Progenitor cell of endocrine pancreas (in vitro differentiated cells): ENCODE data around the gene LSM3. TPM values are rescaled to one million over a fixed set of nuclear protein-coding genes. Genes with fewer than 3 reads are reported as not detected.

Experiments
- DNase-seq: peaks from one replicate; pipeline ENCODE4 v3.0.0; 2021; ENCODE audit warnings: low spot score; ENCODE audit not compliant: unreplicated experiment
- H3K27ac Mint-ChIP-seq: 2 replicates; pipeline ENCODE4 v1.8.0; 2021; ENCODE audit warnings: mild to moderate bottlenecking, moderate library complexity, mixed read lengths
- H3K27me3 Mint-ChIP-seq: 2 replicates; pipeline ENCODE4 v1.8.0; 2021; ENCODE audit warnings: mixed read lengths
- H3K36me3 Mint-ChIP-seq: 2 replicates; pipeline ENCODE4 v1.8.0; 2022; ENCODE audit warnings: mixed read lengths; ENCODE audit not compliant: insufficient read depth
- H3K4me1 Mint-ChIP-seq: 2 replicates; pipeline ENCODE4 v1.8.0; 2021; ENCODE audit warnings: low read depth, mixed read lengths
- H3K4me3 Mint-ChIP-seq: 2 replicates; pipeline ENCODE4 v1.8.0; 2021; ENCODE audit warnings: low read depth, mild to moderate bottlenecking, moderate library complexity, mixed read lengths
- H3K9me3 Mint-ChIP-seq: 2 replicates; pipeline ENCODE4 v1.8.0; 2021; ENCODE audit warnings: low read depth, mixed read lengths
- CTCF ChIP-seq: fragments of 200-600 bp; sonication (generic); IDR thresholded peaks from one replicate; pipeline ENCODE4 v1.5.0; 2021; ENCODE audit warnings: antibody characterized with exemption, mild to moderate bottlenecking; ENCODE audit not compliant: unreplicated experiment
- total RNA-seq: library from RNA; stranded (reverse); gene quantifications from 2 replicates; pipeline ENCODE4 v1.2.1, GENCODE V29; 2021

The LSM3 gene
- total RNA-seq, 1 donor from 2014 or later = 13.2 TPM

DNA sequence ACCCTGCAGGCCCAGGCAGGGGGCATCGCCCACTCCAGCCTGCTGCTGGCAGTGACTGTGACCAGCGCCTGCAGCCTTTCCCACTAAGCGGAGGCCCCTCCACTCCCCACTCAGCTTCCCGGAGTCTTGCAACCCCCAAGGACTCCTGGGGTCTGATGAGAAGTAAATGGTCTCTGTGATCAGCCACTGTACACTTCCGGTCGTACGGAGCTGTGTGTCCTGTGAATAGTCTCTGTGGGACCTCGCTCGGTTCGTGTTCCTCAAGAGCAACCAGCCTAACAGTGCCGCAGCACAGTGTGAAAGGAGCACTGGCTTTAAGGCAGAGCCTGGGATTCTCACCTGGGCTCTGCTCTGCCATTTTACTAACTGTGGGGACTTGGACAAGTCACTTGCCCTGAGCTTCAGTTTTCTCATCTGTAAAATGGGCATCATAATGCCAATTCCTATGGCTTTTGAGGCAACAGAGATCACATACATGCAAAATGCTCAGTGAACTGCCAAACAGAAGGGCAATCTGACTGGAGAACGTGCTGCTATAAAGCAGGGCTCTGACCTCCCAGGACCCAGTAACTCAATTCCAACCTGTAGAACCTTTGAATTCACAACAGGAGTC is 27.0 kb upstream of the LSM3 start:
- Mint-ChIP-seq H3K4me1 (no peaks in the 10 kb centered on the region), H3K9me3 (no peaks in the 10 kb centered on the region), H3K27me3 (no peaks in the 10 kb centered on the region), H3K4me3 (no peak overlapping the region), H3K36me3 (peaks cover 17% of the 10 kb centered on the region), H3K27ac (no peak overlapping the region)
- no peak for TF ChIP-seq CTCF
- no peak for DNase-seq

GRCh38 chr3:14152233-14152962 is 26.2 kb upstream of the LSM3 start:
- Mint-ChIP-seq H3K27me3 (no peaks in the 10 kb centered on the region), H3K36me3 (peaks cover 17% of the 10 kb centered on the region), H3K27ac (no peak overlapping the region), H3K4me1 (no peaks in the 10 kb centered on the region), H3K9me3 (no peaks in the 10 kb centered on the region), H3K4me3 (no peak overlapping the region)
- no peak for TF ChIP-seq CTCF
- no peak for DNase-seq

- no peak for TF ChIP-seq CTCF
- no peaks in the 10 kb centered on the region for H3K9me3 Mint-ChIP-seq
- H3K36me3 Mint-ChIP-seq = peaks cover 17% of the 10 kb centered on the region
- no peak overlapping the region for H3K27ac Mint-ChIP-seq
- no peak overlapping the region for H3K4me3 Mint-ChIP-seq
- DNase-seq = no peak
- no peaks in the 10 kb centered on the region for H3K27me3 Mint-ChIP-seq
- H3K4me1 Mint-ChIP-seq = no peaks in the 10 kb centered on the region
These were observed 25.7 kb upstream of the LSM3 start for GRCh38 chr3:14152963-14153355.

DNA sequence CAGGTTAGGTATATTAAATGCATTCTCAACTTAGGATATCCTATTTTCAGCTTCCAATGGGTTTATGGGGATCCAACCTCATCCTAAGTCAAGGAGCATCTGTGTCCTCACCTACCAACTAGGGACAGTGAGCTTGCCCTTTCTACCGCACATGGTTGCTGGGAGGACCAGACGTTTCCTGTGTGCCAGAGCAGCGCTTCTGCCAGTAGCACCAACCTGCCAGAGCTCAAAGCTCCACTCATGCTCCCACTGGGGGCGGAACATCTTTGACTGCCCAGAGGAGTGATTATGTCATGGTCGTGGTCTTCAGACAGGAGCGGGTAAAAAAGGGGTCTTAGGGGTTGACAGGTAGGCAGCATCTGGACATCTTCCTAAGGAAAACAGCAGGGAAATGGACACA is 25.0 kb upstream of the LSM3 start:
- Mint-ChIP-seq H3K36me3 (peaks cover 21% of the 10 kb centered on the region), H3K4me3 (no peak overlapping the region), H3K27ac (no peak overlapping the region), H3K9me3 (no peaks in the 10 kb centered on the region), H3K27me3 (no peaks in the 10 kb centered on the region), H3K4me1 (no peaks in the 10 kb centered on the region)
- TF ChIP-seq CTCF = no peak
- DNase-seq = no peak

DNA sequence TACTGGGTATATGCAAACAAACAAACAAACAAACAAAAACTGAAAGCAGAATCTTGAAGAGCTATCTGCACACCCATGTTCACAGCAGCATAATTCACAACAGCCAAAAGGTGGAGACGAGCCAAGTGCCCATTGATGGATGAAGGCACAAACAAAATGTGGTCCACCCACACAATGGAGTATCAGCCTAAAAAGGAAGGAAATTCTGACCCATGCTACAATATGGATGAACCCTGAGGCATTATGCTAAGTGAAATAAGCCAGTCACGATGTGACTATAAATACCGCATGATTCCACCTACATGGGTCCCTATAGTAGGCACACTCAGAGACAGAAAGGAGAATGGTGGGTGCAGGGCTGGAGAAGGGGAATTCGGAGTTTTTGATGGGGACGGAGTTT is 24.3 kb upstream of the LSM3 start:
- Mint-ChIP-seq H3K27me3 (no peaks in the 10 kb centered on the region), H3K4me1 (no peaks in the 10 kb centered on the region), H3K27ac (no peak overlapping the region), H3K4me3 (no peak overlapping the region), H3K9me3 (no peaks in the 10 kb centered on the region), H3K36me3 (peaks cover 25% of the 10 kb centered on the region)
- no peak for TF ChIP-seq CTCF
- no peak for DNase-seq
